GM12864 (cell line): ENCODE data around the gene UBE2J2.

Experiments
- DNase-seq: peaks from one replicate; pipeline ENCODE4 v3.0.0-alpha.2; 2011; ENCODE audit warnings: low read depth
- H3K4me3 ChIP-seq: 2 replicates; pipeline ENCODE4 v1.5.1; 2011; ENCODE audit warnings: mild to moderate bottlenecking, low read depth, low read length, control low read depth
- CTCF ChIP-seq: IDR thresholded peaks from 2 replicates; pipeline ENCODE4 v1.5.1; 2011; ENCODE audit warnings: low read depth, mild to moderate bottlenecking, moderate library complexity, low read length, control low read depth, inconsistent platforms; ENCODE audit errors: missing control alignments

UBE2J2 gene

DNA sequence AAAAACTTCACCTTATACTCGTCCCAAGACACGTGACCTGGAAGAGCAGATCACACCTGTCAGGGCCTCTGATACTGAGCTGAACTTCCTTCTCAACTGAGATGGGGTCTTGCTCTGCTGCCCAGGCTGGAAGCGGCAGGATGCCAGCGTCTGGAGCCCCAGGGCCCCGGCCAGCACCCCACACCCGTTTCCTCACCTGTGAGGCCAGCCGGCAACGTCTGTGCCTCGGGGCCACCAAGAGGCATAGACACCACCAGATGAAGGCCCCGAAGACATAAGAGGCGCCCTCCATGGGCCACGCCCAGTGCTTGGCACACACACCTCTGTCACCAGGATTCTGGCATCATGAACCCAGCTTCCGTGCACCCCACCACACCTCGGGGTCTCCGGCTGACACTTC is 50.3 kb downstream of the UBE2J2 start:
- H3K4me3 ChIP-seq, result no peak overlapping the region
- no peak for DNase-seq
- no peak for TF ChIP-seq CTCF

GRCh38 chr1:1222575-1223225 is 51.0 kb downstream of the UBE2J2 start:
- no peak for DNase-seq
- no peak overlapping the region for H3K4me3 ChIP-seq
- no peak for TF ChIP-seq CTCF

DNA sequence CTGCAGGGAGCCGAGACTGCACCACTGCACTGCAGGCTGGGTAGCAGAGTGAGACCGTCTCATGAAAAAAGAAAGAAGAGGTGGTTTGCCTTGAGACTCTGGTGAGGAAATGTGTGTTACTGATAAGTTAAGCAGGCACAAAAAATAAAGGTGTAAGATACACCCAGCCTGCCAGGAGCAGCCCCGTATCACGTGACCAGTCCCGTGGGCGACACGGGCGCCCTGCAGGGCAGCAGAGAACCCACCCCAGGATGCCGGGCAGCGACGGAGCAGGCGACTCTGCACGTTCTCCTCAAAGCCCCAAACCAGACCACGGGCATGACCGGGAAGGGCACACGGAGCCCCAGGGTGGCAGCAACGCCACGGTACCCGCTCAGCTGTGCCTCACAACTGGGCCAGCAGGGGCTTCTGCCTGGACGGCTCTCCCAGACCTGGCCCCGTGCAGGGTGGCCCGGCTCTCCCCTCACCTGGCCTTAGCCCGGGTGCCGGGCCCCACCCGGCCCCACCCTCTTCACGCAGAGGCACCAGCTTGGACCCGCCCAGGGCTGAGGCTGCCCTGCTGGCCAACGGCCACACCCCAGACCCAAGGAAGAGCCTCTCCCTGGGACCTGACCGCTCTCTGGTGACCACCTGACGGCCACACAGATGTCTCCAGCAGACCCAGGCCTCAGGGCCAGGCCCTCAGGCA is 51.6 kb downstream of the UBE2J2 start:
- DNase-seq, result no peak
- no peak overlapping the region for H3K4me3 ChIP-seq
- no peak for TF ChIP-seq CTCF

DNA sequence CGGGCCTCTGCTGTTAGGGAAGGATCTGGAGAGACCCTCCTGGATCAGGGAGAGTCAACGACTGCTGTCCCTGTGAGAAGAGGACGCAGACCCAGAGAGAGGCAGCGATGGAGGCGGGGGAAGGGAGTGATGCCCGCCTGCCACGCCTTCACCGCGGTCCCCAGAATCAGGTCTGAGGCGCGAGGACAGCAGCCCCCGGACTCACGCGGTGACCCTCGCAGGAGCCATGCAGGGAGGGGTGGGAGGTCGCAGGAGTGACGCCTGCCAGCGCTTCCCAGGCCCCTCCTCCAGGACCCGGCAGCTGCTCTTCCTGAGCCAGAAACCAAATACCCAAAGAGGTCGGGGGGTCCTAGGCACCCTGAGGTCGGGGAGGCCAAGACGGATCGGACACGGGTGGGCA is 53.5 kb downstream of the UBE2J2 start:
- no peak overlapping the region for H3K4me3 ChIP-seq
- DNase-seq, result no peak
- TF ChIP-seq CTCF, result no peak

DNA sequence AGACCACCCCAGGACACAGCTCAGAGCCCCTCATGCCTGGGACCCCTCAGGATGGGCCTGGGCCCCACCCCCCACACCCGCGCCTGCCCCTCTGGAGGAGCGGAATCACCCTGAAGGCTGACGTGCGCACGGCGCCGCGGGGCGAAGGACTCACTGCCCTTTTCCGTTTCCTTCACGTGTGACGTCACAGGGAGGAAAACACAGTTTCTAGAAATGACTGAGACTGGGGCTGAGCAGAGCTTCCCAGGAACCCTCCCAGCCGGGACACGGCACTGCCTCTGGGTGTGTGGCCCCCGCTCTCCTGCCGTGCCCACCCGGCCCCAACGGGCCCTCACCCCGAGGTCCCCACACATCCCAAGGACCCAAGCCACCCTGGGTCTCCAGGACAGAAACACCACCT is 54.3 kb downstream of the UBE2J2 start:
- H3K4me3 ChIP-seq, result no peak overlapping the region
- DNase-seq, result no peak
- TF ChIP-seq CTCF, result no peak

GRCh38 chr1:1218524-1219200 is 55.0 kb downstream of the UBE2J2 start:
- no peak overlapping the region for H3K4me3 ChIP-seq
- DNase-seq, result no peak
- no peak for TF ChIP-seq CTCF
